Measurements from ENCODE around the gene YOD1. TPM values are rescaled to one million over a fixed set of nuclear protein-coding genes. Genes with fewer than 3 reads are reported as not detected.

YOD1 gene
- total and polyA plus RNA-seq, 2 of the 13 experiments (the other 11 are each of a cell fraction or from before 2014, with no cell fraction given): 3.4 to 9.1 TPM

DNA sequence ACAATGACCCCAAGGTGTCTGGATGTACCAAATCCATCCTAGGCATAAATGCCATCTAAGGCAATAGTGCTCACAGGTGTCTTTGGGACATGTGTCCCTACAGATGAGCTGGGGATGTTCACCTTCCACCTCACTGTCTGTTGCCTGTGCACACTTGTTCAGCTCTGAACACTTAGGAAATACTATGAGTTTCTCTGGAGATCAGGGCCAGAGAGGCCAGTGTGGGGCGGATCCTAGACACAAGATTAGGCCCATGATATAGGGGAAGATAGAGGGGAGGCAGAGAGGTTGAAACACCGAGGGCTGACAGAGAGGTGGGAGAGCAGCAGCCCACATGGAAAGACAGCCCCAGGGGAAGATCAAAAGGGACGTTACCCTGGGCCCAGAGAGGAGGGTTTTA, 44.1 kb downstream of the YOD1 start:
- Histone ChIP-seq H3K9ac (ENCODE audit: insufficient read depth, low read depth, low read length) (0 out of 2 replicates have a peak overlapping the region, but pooled peaks have one; percentile 24), H3K4me2 (ENCODE audit: low read depth, low read length) (peak overlapping the region; percentile 57), H3K4me1 (ENCODE audit: insufficient read depth, low read length) (peaks cover 89% of the 10 kb centered on the region), H3K27me3 (ENCODE audit: control insufficient read depth in 1 of 2, insufficient read depth in 2 of 2, low read length in 2 of 2) (no peaks in the 10 kb centered on the region), H3K9me3 (ENCODE audit: low read length) (no peaks in the 10 kb centered on the region), H3K4me3 (replicated peaks in 1 of 3; ENCODE audit: insufficient read depth in 1 of 3, low read depth in 2 of 3, low read length in 3 of 3) (no peak overlapping the region; a peak in 1 of 6 replicates), H3K36me3 (replicated peaks in 1 of 2; ENCODE audit: control insufficient read depth in 1 of 2, insufficient read depth in 2 of 2, low read length in 2 of 2) (no peaks in the 10 kb centered on the region), H4K20me1 (ENCODE audit: insufficient read depth, low read length) (no peaks in the 10 kb centered on the region), H2AFZ (ENCODE audit: low read length) (no peak overlapping the region), H3K27ac (ENCODE audit: extremely low read length, insufficient read depth, low read length) (peak overlapping the region; percentile 47), H3K79me2 (ENCODE audit: insufficient read depth, low read length) (no peaks in the 10 kb centered on the region)
- peak; percentile 27; the same call in 2 of the 3 replicates for ATAC-seq
- intact Hi-C loops (cut with micrococcal nuclease; ENCODE audit: unreplicated experiment) (no loop called here), in situ Hi-C loops (cut with HindIII; ENCODE audit: extremely low pct_ligation_motif_present, low pct_unique_long_range_greater_than_20kb) (no loop called here)
- ChIA-PET POLR2A (interaction anchor here (1.1 kb wide), 1 partner anchor 46 kb away, joined by 3 read pairs; the partner anchor contains the start of gene PFKFB2), CTCF (ENCODE audit: low intra/inter-chr PET ratio, low total read pairs) (no interaction called here)
- WGBS (ENCODE audit: low lambda C conversion rate): 30% methylated on average over 3 of the region's 3 CpGs
- no peak for TF ChIP-seq ZNF556 (CRISPR knock-in tag; IDR thresholded peaks at IDR 0.05; ENCODE audit: borderline replicate concordance)
- 0 out of 2 replicates have a peak, but pooled peaks have one; percentile 3 for TF ChIP-seq NFIC (IDR thresholded peaks at IDR 0.05; ENCODE audit: low read length)
- no peak for DNase-seq (ENCODE audit: low spot score)
- BruUV-seq (replicated peaks): no TSS peak
- no peak for FAIRE-seq

DNA sequence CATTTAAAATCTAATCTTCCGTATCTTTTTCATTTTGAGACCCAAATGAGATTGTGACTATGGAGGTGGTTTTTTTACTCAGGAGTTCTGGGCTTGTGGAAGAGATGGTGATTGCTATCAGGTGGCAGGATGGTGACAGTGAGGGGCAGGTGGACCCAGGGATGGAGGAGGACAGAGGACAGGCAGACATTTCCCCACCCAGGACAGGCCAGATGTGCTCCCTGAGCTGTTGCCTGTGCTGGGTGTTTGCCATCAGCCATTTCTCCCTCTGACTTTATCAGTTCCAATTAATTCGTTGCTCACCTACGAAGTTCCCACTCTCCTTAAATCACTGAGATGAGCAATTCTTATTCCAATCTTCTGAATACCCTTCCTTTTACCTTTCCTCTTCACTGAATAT, 44.9 kb downstream of the YOD1 start:
- intact Hi-C loops (cut with micrococcal nuclease; ENCODE audit: unreplicated experiment) (no loop called here), in situ Hi-C loops (cut with HindIII; ENCODE audit: extremely low pct_ligation_motif_present, low pct_unique_long_range_greater_than_20kb) (no loop called here)
- ChIA-PET CTCF (ENCODE audit: low intra/inter-chr PET ratio, low total read pairs) (no interaction called here), POLR2A (interaction anchor here (1.1 kb wide), 1 partner anchor 47 kb away, joined by 3 read pairs; the partner anchor contains the start of gene PFKFB2)
- Histone ChIP-seq H4K20me1 (ENCODE audit: insufficient read depth, low read length) (no peaks in the 10 kb centered on the region), H3K4me3 (replicated peaks in 1 of 3; ENCODE audit: insufficient read depth in 1 of 3, low read depth in 2 of 3, low read length in 3 of 3) (no peak overlapping the region), H3K79me2 (ENCODE audit: insufficient read depth, low read length) (no peaks in the 10 kb centered on the region), H2AFZ (ENCODE audit: low read length) (no peak overlapping the region), H3K27ac (ENCODE audit: extremely low read length, insufficient read depth, low read length) (no peak overlapping the region), H3K9ac (ENCODE audit: insufficient read depth, low read depth, low read length) (no peak overlapping the region), H3K27me3 (ENCODE audit: control insufficient read depth in 1 of 2, insufficient read depth in 2 of 2, low read length in 2 of 2) (no peaks in the 10 kb centered on the region), H3K4me2 (ENCODE audit: low read depth, low read length) (no peak overlapping the region), H3K4me1 (ENCODE audit: insufficient read depth, low read length) (peaks cover 89% of the 10 kb centered on the region), H3K36me3 (replicated peaks in 1 of 2; ENCODE audit: control insufficient read depth in 1 of 2, insufficient read depth in 2 of 2, low read length in 2 of 2) (no peaks in the 10 kb centered on the region), H3K9me3 (ENCODE audit: low read length) (no peaks in the 10 kb centered on the region)
- WGBS (ENCODE audit: low lambda C conversion rate): 93% methylated on average over 3 of the region's 3 CpGs
- FAIRE-seq: no peak
- no peak for ATAC-seq
- TF ChIP-seq, protein P1, sequence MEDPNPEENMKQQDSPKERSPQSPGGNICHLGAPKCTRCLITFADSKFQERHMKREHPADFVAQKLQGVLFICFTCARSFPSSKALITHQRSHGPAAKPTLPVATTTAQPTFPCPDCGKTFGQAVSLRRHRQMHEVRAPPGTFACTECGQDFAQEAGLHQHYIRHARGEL (CRISPR knock-in tag; IDR thresholded peaks at IDR 0.05): no peak
- TF ChIP-seq ZNF746 (CRISPR knock-in tag; IDR thresholded peaks at IDR 0.05) (no peak), RFXANK (CRISPR knock-in tag; IDR thresholded peaks at IDR 0.05) (no peak), MEF2D (CRISPR knock-in tag; IDR thresholded peaks at IDR 0.05) (no peak), SRY (CRISPR knock-in tag; IDR thresholded peaks at IDR 0.05) (no peak)
- TF ChIP-seq, protein P2, sequence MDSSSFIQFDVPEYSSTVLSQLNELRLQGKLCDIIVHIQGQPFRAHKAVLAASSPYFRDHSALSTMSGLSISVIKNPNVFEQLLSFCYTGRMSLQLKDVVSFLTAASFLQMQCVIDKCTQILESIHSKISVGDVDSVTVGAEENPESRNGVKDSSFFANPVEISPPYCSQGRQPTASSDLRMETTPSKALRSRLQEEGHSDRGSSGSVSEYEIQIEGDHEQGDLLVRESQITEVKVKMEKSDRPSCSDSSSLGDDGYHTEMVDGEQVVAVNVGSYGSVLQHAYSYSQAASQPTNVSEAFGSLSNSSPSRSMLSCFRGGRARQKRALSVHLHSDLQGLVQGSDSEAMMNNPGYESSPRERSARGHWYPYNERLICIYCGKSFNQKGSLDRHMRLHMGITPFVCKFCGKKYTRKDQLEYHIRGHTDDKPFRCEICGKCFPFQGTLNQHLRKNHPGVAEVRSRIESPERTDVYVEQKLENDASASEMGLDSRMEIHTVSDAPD (CRISPR knock-in tag; IDR thresholded peaks at IDR 0.05): no peak
- TF ChIP-seq, protein P3, sequence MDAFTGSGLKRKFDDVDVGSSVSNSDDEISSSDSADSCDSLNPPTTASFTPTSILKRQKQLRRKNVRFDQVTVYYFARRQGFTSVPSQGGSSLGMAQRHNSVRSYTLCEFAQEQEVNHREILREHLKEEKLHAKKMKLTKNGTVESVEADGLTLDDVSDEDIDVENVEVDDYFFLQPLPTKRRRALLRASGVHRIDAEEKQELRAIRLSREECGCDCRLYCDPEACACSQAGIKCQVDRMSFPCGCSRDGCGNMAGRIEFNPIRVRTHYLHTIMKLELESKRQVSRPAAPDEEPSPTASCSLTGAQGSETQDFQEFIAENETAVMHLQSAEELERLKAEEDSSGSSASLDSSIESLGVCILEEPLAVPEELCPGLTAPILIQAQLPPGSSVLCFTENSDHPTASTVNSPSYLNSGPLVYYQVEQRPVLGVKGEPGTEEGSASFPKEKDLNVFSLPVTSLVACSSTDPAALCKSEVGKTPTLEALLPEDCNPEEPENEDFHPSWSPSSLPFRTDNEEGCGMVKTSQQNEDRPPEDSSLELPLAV (CRISPR knock-in tag; conservative IDR thresholded peaks at IDR 0.05; ENCODE audit: low read depth): no peak
- BruUV-seq (replicated peaks): no TSS peak
- DNase-seq (ENCODE audit: low spot score): no peak
